ENCODE measurements around the gene PLEKHF1.

The PLEKHF1 gene

GRCh38 chr19:29631450-29631849 is 33.8 kb upstream of the PLEKHF1 start:
- H3K36me3 ChIP-seq (replicated peaks; ENCODE audit: insufficient read depth, low read length) = no peaks in the 10 kb centered on the region
- no peaks in the 10 kb centered on the region; the same call in 1 of the 2 replicates for H3K27me3 ChIP-seq (replicated peaks; ENCODE audit: insufficient read depth, low read length)
- DNase-seq = no peak
- H3K4me2 ChIP-seq (ENCODE audit: low read depth, low read length) = no peak overlapping the region
- TF ChIP-seq EZH2 (optimal IDR thresholded peaks at IDR 0.05; ENCODE audit: low read depth, low read length) = no peak
- TF ChIP-seq EZH2phosphoT487 (IDR thresholded peaks at IDR 0.05; ENCODE audit: low read length) = no peak
- TF ChIP-seq CTCF (IDR thresholded peaks at IDR 0.05; ENCODE audit: low read length) = no peak
- no peaks in the 10 kb centered on the region for H3K9me3 ChIP-seq (replicated peaks; ENCODE audit: insufficient read depth, low read length)
- no peak overlapping the region for H3K4me3 ChIP-seq (ENCODE audit: low read length)
- no peaks in the 10 kb centered on the region for H4K20me1 ChIP-seq (ENCODE audit: insufficient read depth, low read length)
- H2AFZ ChIP-seq (ENCODE audit: low read length) = no peak overlapping the region
- H3K79me2 ChIP-seq (ENCODE audit: low read length) = no peaks in the 10 kb centered on the region
- no peaks in the 10 kb centered on the region for H3F3A ChIP-seq (ENCODE audit: insufficient read depth, low read length)
- no peaks in the 10 kb centered on the region for H3K9me2 ChIP-seq (replicated peaks; ENCODE audit: insufficient read depth, low read length)
- no peaks in the 10 kb centered on the region for H3K4me1 ChIP-seq (ENCODE audit: low read length)
- no peak overlapping the region for H3K9ac ChIP-seq (ENCODE audit: low read length)
- H3K27ac ChIP-seq (ENCODE audit: low read length) = no peak overlapping the region

- H2AFZ ChIP-seq (ENCODE audit: low read length) = no peak overlapping the region
- H3K27ac ChIP-seq (ENCODE audit: low read length) = no peak overlapping the region
- H3K9me2 ChIP-seq (replicated peaks; ENCODE audit: insufficient read depth, low read length) = no peaks in the 10 kb centered on the region
- no peak overlapping the region for H3K9ac ChIP-seq (ENCODE audit: low read length)
- no peaks in the 10 kb centered on the region for H3K9me3 ChIP-seq (replicated peaks; ENCODE audit: insufficient read depth, low read length)
- no peaks in the 10 kb centered on the region for H3K36me3 ChIP-seq (replicated peaks; ENCODE audit: insufficient read depth, low read length)
- H3K79me2 ChIP-seq (ENCODE audit: low read length) = no peaks in the 10 kb centered on the region
- DNase-seq = no peak
- H4K20me1 ChIP-seq (ENCODE audit: insufficient read depth, low read length) = no peaks in the 10 kb centered on the region
- H3K4me1 ChIP-seq (ENCODE audit: low read length) = no peaks in the 10 kb centered on the region
- TF ChIP-seq EZH2 (optimal IDR thresholded peaks at IDR 0.05; ENCODE audit: low read depth, low read length) (no peak), EZH2phosphoT487 (IDR thresholded peaks at IDR 0.05; ENCODE audit: low read length) (no peak), CTCF (IDR thresholded peaks at IDR 0.05; ENCODE audit: low read length) (no peak)
- H3K4me2 ChIP-seq (ENCODE audit: low read depth, low read length) = no peak overlapping the region
- H3K4me3 ChIP-seq (ENCODE audit: low read length) = no peak overlapping the region
- H3F3A ChIP-seq (ENCODE audit: insufficient read depth, low read length) = no peaks in the 10 kb centered on the region
- peaks cover 11% of the 10 kb centered on the region for H3K27me3 ChIP-seq (replicated peaks; ENCODE audit: insufficient read depth, low read length)
Observed at GRCh38 chr19:29634002-29634401, 31.3 kb upstream of the PLEKHF1 start.

- no peak for DNase-seq
- Histone ChIP-seq H3K9me2 (replicated peaks; ENCODE audit: insufficient read depth, low read length) (no peaks in the 10 kb centered on the region), H3K9me3 (replicated peaks; ENCODE audit: insufficient read depth, low read length) (no peaks in the 10 kb centered on the region), H4K20me1 (ENCODE audit: insufficient read depth, low read length) (no peaks in the 10 kb centered on the region), H3K27ac (ENCODE audit: low read length) (no peak overlapping the region), H3K4me2 (ENCODE audit: low read depth, low read length) (no peak overlapping the region), H2AFZ (ENCODE audit: low read length) (no peak overlapping the region), H3F3A (ENCODE audit: insufficient read depth, low read length) (no peaks in the 10 kb centered on the region), H3K9ac (ENCODE audit: low read length) (no peak overlapping the region), H3K4me1 (ENCODE audit: low read length) (no peaks in the 10 kb centered on the region), H3K4me3 (ENCODE audit: low read length) (no peak overlapping the region), H3K36me3 (replicated peaks; ENCODE audit: insufficient read depth, low read length) (no peaks in the 10 kb centered on the region), H3K79me2 (ENCODE audit: low read length) (no peaks in the 10 kb centered on the region), H3K27me3 (replicated peaks; ENCODE audit: insufficient read depth, low read length) (peaks cover 17% of the 10 kb centered on the region)
- no peak for TF ChIP-seq EZH2phosphoT487 (IDR thresholded peaks at IDR 0.05; ENCODE audit: low read length)
- TF ChIP-seq EZH2 (optimal IDR thresholded peaks at IDR 0.05; ENCODE audit: low read depth, low read length) = no peak
- no peak for TF ChIP-seq CTCF (IDR thresholded peaks at IDR 0.05; ENCODE audit: low read length)
Observed at GRCh38 chr19:29634423-29635130, 30.7 kb upstream of the PLEKHF1 start.
